WTC11 (cell line): ENCODE results near the gene KIF21B. TPM values are rescaled to one million over a fixed set of nuclear protein-coding genes. Genes with fewer than 3 reads are reported as not detected.

Source experiments
- ATAC-seq: fragments of 200-7000 bp; cut with Tn5 transposase; 2 replicates; pipeline ENCODE4 v1.10.0; 2021; ENCODE audit warnings: mild to moderate bottlenecking, moderate library complexity
- CTCF ChIA-PET: fragments of 300-600 bp; sonication (Branson Sonifier 250); formaldehyde crosslinking; loops from one replicate; lab custom pipeline; 2021; ENCODE audit warnings: antibody characterized with exemption; lab: Charles Lee
- POLR2A ChIA-PET: fragments of 350-600 bp; sonication (Branson Sonifier 250); formaldehyde crosslinking; loops from one replicate; lab custom pipeline; 2021; ENCODE audit warnings: antibody characterized with exemption; lab: Charles Lee
- DNase-seq: peaks from one replicate; pipeline ENCODE4 v3.0.0; 2021; ENCODE audit warnings: low spot score
- H3K27ac Mint-ChIP-seq: 2 replicates; pipeline ENCODE4 v1.8.0; 2021; ENCODE audit warnings: mixed read lengths
- H3K27me3 Mint-ChIP-seq: 2 replicates; pipeline ENCODE4 v1.8.0; 2021; ENCODE audit warnings: low read depth, mild to moderate bottlenecking, moderate library complexity, mixed read lengths
- H3K36me3 Mint-ChIP-seq: 2 replicates; pipeline ENCODE4 v1.8.0; 2021; ENCODE audit warnings: mixed read lengths
- H3K4me1 Mint-ChIP-seq: 2 replicates; pipeline ENCODE4 v1.8.0; 2022; ENCODE audit warnings: mixed read lengths
- H3K4me3 Mint-ChIP-seq: 2 replicates; pipeline ENCODE4 v1.8.0; 2021; ENCODE audit warnings: mild to moderate bottlenecking, moderate library complexity, mixed read lengths
- H3K9me3 Mint-ChIP-seq: 2 replicates; pipeline ENCODE4 v1.8.0; 2021; ENCODE audit warnings: mixed read lengths
- AR ChIP-seq: fragments of 250-450 bp; sonication (Bioruptor Pico); IDR thresholded peaks from 2 replicates; pipeline ENCODE4 v1.9.0; 2021; ENCODE audit warnings: mild to moderate bottlenecking
- ATF2 ChIP-seq: sonication (generic); formaldehyde crosslinking; IDR thresholded peaks from 2 replicates; pipeline ENCODE4 v1.8.1; 2022; ENCODE audit warnings: low read depth, missing genetic modification reagents, borderline replicate concordance
- ATF3 ChIP-seq: sonication (generic); formaldehyde crosslinking; conservative IDR thresholded peaks from 2 replicates; pipeline ENCODE4 v1.8.1; 2022; ENCODE audit warnings: mild to moderate bottlenecking, missing genetic modification reagents
- CDX4 ChIP-seq: fragments of 250-450 bp; sonication (Bioruptor Pico); IDR thresholded peaks from 2 replicates; pipeline ENCODE4 v1.9.0; 2021; ENCODE audit warnings: moderate library complexity, mild to moderate bottlenecking, inconsistent platforms, borderline replicate concordance
- CREM ChIP-seq: sonication (generic); formaldehyde crosslinking; IDR thresholded peaks from 2 replicates; pipeline ENCODE4 v1.8.1; 2022; ENCODE audit warnings: mild to moderate bottlenecking, missing genetic modification reagents, moderate library complexity
- EMX1 ChIP-seq: fragments of 250-450 bp; sonication (Bioruptor Pico); IDR thresholded peaks from 2 replicates; pipeline ENCODE4 v1.8.0; 2021; ENCODE audit warnings: mild to moderate bottlenecking
- ESRRA ChIP-seq: sonication (generic); formaldehyde crosslinking; IDR thresholded peaks from 2 replicates; pipeline ENCODE4 v1.8.1; 2022; ENCODE audit warnings: mild to moderate bottlenecking, missing genetic modification reagents, borderline replicate concordance
- JUN ChIP-seq: sonication (generic); formaldehyde crosslinking; IDR thresholded peaks from 2 replicates; pipeline ENCODE4 v1.8.0; 2023; ENCODE audit warnings: mild to moderate bottlenecking, missing genetic modification reagents
- NFE2L1 ChIP-seq: sonication (generic); formaldehyde crosslinking; IDR thresholded peaks from 2 replicates; pipeline ENCODE4 v1.8.1; 2023; ENCODE audit warnings: missing genetic modification reagents
- NR2C2 ChIP-seq: sonication (generic); formaldehyde crosslinking; IDR thresholded peaks from 2 replicates; pipeline ENCODE4 v1.8.0; 2022; ENCODE audit warnings: mild to moderate bottlenecking, missing genetic modification reagents
- NR3C1 ChIP-seq: sonication (generic); formaldehyde crosslinking; conservative IDR thresholded peaks from 2 replicates; pipeline ENCODE4 v1.8.1; 2023; ENCODE audit warnings: low read depth, mild to moderate bottlenecking, missing genetic modification reagents
- OVOL2 ChIP-seq: fragments of 250-450 bp; sonication (Bioruptor Pico); IDR thresholded peaks from 2 replicates; pipeline ENCODE4 v1.9.0; 2021; ENCODE audit warnings: mild to moderate bottlenecking, borderline replicate concordance
- PRRX2 ChIP-seq: fragments of 250-450 bp; sonication (Bioruptor Pico); IDR thresholded peaks from 2 replicates; pipeline ENCODE4 v1.8.0; 2021; ENCODE audit warnings: mild to moderate bottlenecking
- SOX15 ChIP-seq: fragments of 250-450 bp; sonication (Bioruptor Pico); IDR thresholded peaks from 2 replicates; pipeline ENCODE4 v1.9.0; 2021; ENCODE audit warnings: mild to moderate bottlenecking
- SP1 ChIP-seq: sonication (generic); formaldehyde crosslinking; conservative IDR thresholded peaks from 2 replicates; pipeline ENCODE4 v1.8.1; 2022; ENCODE audit warnings: missing genetic modification reagents
- TEAD1 ChIP-seq: sonication (generic); formaldehyde crosslinking; IDR thresholded peaks from 2 replicates; pipeline ENCODE4 v1.8.0; 2022; ENCODE audit warnings: mild to moderate bottlenecking, missing genetic modification reagents
- USF1 ChIP-seq: sonication (generic); formaldehyde crosslinking; IDR thresholded peaks from 2 replicates; pipeline ENCODE4 v1.8.0; 2022; ENCODE audit warnings: mild to moderate bottlenecking, missing genetic modification reagents
- USF2 ChIP-seq: sonication (generic); formaldehyde crosslinking; IDR thresholded peaks from 2 replicates; pipeline ENCODE4 v1.8.1; 2023; ENCODE audit warnings: mild to moderate bottlenecking, missing genetic modification reagents, moderate library complexity
- ZNF121 ChIP-seq: sonication (generic); formaldehyde crosslinking; IDR thresholded peaks from 2 replicates; pipeline ENCODE4 v1.8.0; 2023; ENCODE audit warnings: missing genetic modification reagents
- ZNF396 ChIP-seq: fragments of 250-450 bp; sonication (Bioruptor Pico); IDR thresholded peaks from 2 replicates; pipeline ENCODE4 v1.8.0; 2021; ENCODE audit warnings: mild to moderate bottlenecking, moderate library complexity, borderline replicate concordance
- total RNA-seq: library from RNA; stranded (reverse); gene quantifications from 3 replicates; pipeline ENCODE4 v1.2.3, GENCODE V29; 2021

The KIF21B gene
- total RNA-seq, 1 experiment from 2014 or later, result 19.4 TPM

GRCh38 chr1:200974711-200975110 lies 48.8 kb downstream of the KIF21B start:
- H3K27ac Mint-ChIP-seq, result no peak overlapping the region
- H3K36me3 Mint-ChIP-seq, result peaks cover 13% of the 10 kb centered on the region
- ChIA-PET POLR2A (no interaction called here), CTCF (interaction anchor here (1.1 to 1.6 kb wide), 3 partner anchors 46 to 139 kb away, joined by 3 to 10 read pairs (median 7); no protein-coding TSS in a partner anchor)
- H3K4me1 Mint-ChIP-seq, result no peaks in the 10 kb centered on the region; the same call in 1 of the 2 replicates
- no peak for DNase-seq
- peaks cover 2% of the 10 kb centered on the region for H3K9me3 Mint-ChIP-seq
- no peaks in the 10 kb centered on the region; the same call in 1 of the 2 replicates for H3K27me3 Mint-ChIP-seq
- ATAC-seq, result no peak
- TF ChIP-seq SP1, result no peak
- TF ChIP-seq EMX1 (CRISPR knock-in tag), result no peak
- no peak for TF ChIP-seq ATF2 (CRISPR knock-in tag)
- TF ChIP-seq ESRRA, result no peak
- no peak for TF ChIP-seq NFE2L1 (CRISPR knock-in tag)
- no peak for TF ChIP-seq ATF3 (CRISPR knock-in tag)
- TF ChIP-seq AR (CRISPR knock-in tag), result no peak
- TF ChIP-seq TEAD1 (CRISPR knock-in tag), result no peak
- no peak for TF ChIP-seq ZNF121 (CRISPR knock-in tag)
- H3K4me3 Mint-ChIP-seq, result no peak overlapping the region

- no peak overlapping the region for H3K4me3 Mint-ChIP-seq
- DNase-seq, result no peak
- H3K4me1 Mint-ChIP-seq, result no peaks in the 10 kb centered on the region; the same call in 1 of the 2 replicates
- H3K9me3 Mint-ChIP-seq, result no peaks in the 10 kb centered on the region
- peaks cover 7% of the 10 kb centered on the region for H3K36me3 Mint-ChIP-seq
- no peak overlapping the region for H3K27ac Mint-ChIP-seq
- TF ChIP-seq EMX1 (CRISPR knock-in tag) (no peak), SOX15 (no peak), PRRX2 (CRISPR knock-in tag) (no peak), CREM (CRISPR knock-in tag) (no peak), CDX4 (CRISPR knock-in tag) (no peak), USF1 (CRISPR knock-in tag) (no peak), AR (CRISPR knock-in tag) (no peak), JUN (CRISPR knock-in tag) (no peak), USF2 (no peak), NR2C2 (no peak), OVOL2 (CRISPR knock-in tag) (no peak), ZNF396 (CRISPR knock-in tag) (no peak), NR3C1 (CRISPR knock-in tag) (no peak)
- TF ChIP-seq, all 79 proteins: peak for 0
- H3K27me3 Mint-ChIP-seq, result no peaks in the 10 kb centered on the region
- ATAC-seq, result no peak
- ChIA-PET POLR2A (no interaction called here), CTCF (interaction anchor here (1.1 to 3.6 kb wide), 5 partner anchors 47 to 102 kb away, joined by 3 to 94 read pairs (median 4); no protein-coding TSS in a partner anchor)
Measured at GRCh38 chr1:200973937-200974657, 49.4 kb downstream of the KIF21B start.
